Panc1 (cell line): Measurements from ENCODE around the gene LOXL3. TPM values are rescaled to one million over a fixed set of nuclear protein-coding genes. Genes with fewer than 3 reads are reported as not detected.

Experiments
- ATAC-seq: fragments of 200-7000 bp; cut with Tn5 transposase; 2 replicates; pipeline ENCODE4 v1.9.1; 2020; ENCODE audit warnings: mild to moderate bottlenecking, moderate library complexity
- BruUV-seq: library from RNA; stranded (reverse); fragments of 400-500 nt; replicated peaks from 2 replicates; lab custom pipeline; 2021; lab: Mats Ljungman, UMichigan
- CTCF ChIA-PET: fragments of 300-600 bp; sonication (Branson Sonifier 250); formaldehyde crosslinking; loops from one replicate; lab custom pipeline; 2022; ENCODE audit warnings: antibody characterized with exemption; lab: Charles Lee
- POLR2A ChIA-PET: fragments of 300-600 bp; sonication (Branson Sonifier 250); formaldehyde crosslinking; loops from one replicate; lab custom pipeline; 2022; ENCODE audit warnings: antibody characterized with exemption; lab: Charles Lee
- DNase-seq: peaks from one replicate; pipeline ENCODE4 v3.0.0-alpha.2; 2010; ENCODE audit warnings: low read depth, low spot score
- H3K27ac ChIP-seq: 2 replicates; pipeline ENCODE4 v1.5.1; 2011; ENCODE audit warnings: mild to moderate bottlenecking, low read length, inconsistent platforms
- H3K27me3 ChIP-seq: fragments of 200-500 bp; sonication (Bioruptor generic); 2 replicates; pipeline ENCODE4 v1.6.0; 2014; ENCODE audit warnings: low read length, inconsistent platforms; ENCODE audit not compliant: control insufficient read depth, insufficient read depth
- H3K36me3 ChIP-seq: fragments of 200-500 bp; sonication (Bioruptor generic); 2 replicates; pipeline ENCODE4 v1.5.1; 2014; ENCODE audit warnings: inconsistent platforms, mild to moderate bottlenecking, low read length, moderate library complexity; ENCODE audit not compliant: control insufficient read depth, insufficient read depth
- H3K4me1 ChIP-seq: 2 replicates; pipeline ENCODE4 v1.5.1; 2011; ENCODE audit warnings: inconsistent platforms, mild to moderate bottlenecking, low read length, moderate library complexity; ENCODE audit not compliant: control insufficient read depth, insufficient read depth
- H3K4me3 ChIP-seq, 2 experiments: 2 replicates each; pipeline ENCODE4 v1.5.1; 2011 to 2012; ENCODE audit warnings: low read depth in 2 of 2, low read length in 2 of 2, mild to moderate bottlenecking in 2 of 2, inconsistent platforms in 1 of 2, moderate library complexity in 1 of 2
- H3K9me3 ChIP-seq: fragments of 200-500 bp; sonication (Bioruptor generic); 2 replicates; pipeline ENCODE4 v1.5.1; 2014; ENCODE audit warnings: low read depth, mild to moderate bottlenecking, inconsistent platforms, low read length, moderate library complexity; ENCODE audit not compliant: control insufficient read depth, insufficient read depth
- CTCF ChIP-seq: fragments of 450-650 bp; IDR thresholded peaks from 2 replicates; pipeline ENCODE4 v1.5.1; 2017; ENCODE audit warnings: mild to moderate bottlenecking
- POLR2AphosphoS5 ChIP-seq: IDR thresholded peaks from 2 replicates; pipeline ENCODE4 v1.6.1; 2012; ENCODE audit warnings: mild to moderate bottlenecking, low read depth, low read length, moderate library complexity
- REST ChIP-seq, 2 experiments: IDR thresholded peaks; 2 replicates each; pipeline ENCODE4 v1.6.1; 2011 to 2012; ENCODE audit warnings: low read depth in 2 of 2, control low read depth in 1 of 2, low read length in 1 of 2, mild to moderate bottlenecking in 1 of 2, moderate library complexity in 1 of 2; ENCODE audit not compliant: insufficient read depth in 1 of 2
- SIN3A ChIP-seq: IDR thresholded peaks from 2 replicates; pipeline ENCODE4 v1.6.1; 2012; ENCODE audit warnings: low read depth, mild to moderate bottlenecking, low read length, moderate library complexity, borderline replicate concordance; ENCODE audit not compliant: insufficient read depth
- TCF7L2 ChIP-seq: IDR thresholded peaks from 2 replicates; pipeline ENCODE4 v1.6.1; 2011; ENCODE audit warnings: mild to moderate bottlenecking, low read depth, low read length, inconsistent platforms
- in situ Hi-C: cut with HindIII; loops from 2 replicates; pipeline ENCODE4 v1.10.0; 2016; ENCODE audit warnings: low sequenced_read_pairs, low pct_unique_long_range_greater_than_20kb
- intact Hi-C: fragments of 100-400 bp; cut with micrococcal nuclease; formaldehyde crosslinking; loops from one replicate; pipeline ENCODE4 v1.10.0; 2022; ENCODE audit not compliant: unreplicated experiment
- total RNA-seq: library from RNA; stranded (reverse); gene quantifications from one replicate; pipeline ENCODE4 v1.2.1, GENCODE V29; 2021; ENCODE audit not compliant: unreplicated experiment

LOXL3 gene
- total RNA-seq, 1 experiment from 2014 or later, result 1.0 TPM

GRCh38 chr2:74491648-74492544 lies 61.8 kb downstream of the LOXL3 start:
- in situ Hi-C loops, result no loop called here
- no peak for ATAC-seq
- BruUV-seq, result no TSS peak

More at GRCh38 chr2:74491648-74492544, 61.8 kb downstream of the LOXL3 start:
- POLR2A ChIA-PET, result interaction anchor here (0.5 kb wide), 1 partner anchor 59 kb away, joined by 4 read pairs; no protein-coding TSS in a partner anchor
- H3K4me3 ChIP-seq, result no peak overlapping the region
- H3K9me3 ChIP-seq, result no peaks in the 10 kb centered on the region
- no peak for DNase-seq
- no peaks in the 10 kb centered on the region for H3K27me3 ChIP-seq
- H3K4me1 ChIP-seq, result no peaks in the 10 kb centered on the region
- H3K27ac ChIP-seq, result no peak overlapping the region
- H3K36me3 ChIP-seq, result no peaks in the 10 kb centered on the region; the same call in none of the 2 replicates
- CTCF ChIA-PET, result no interaction called here
- intact Hi-C loops, result no loop called here
- TF ChIP-seq REST (IDR thresholded peaks at IDR 0.05; ENCODE audit: insufficient read depth in 1 of 2, low read depth in 2 of 2, low read length in 1 of 2) (no peak), SIN3A (no peak), TCF7L2 (no peak), POLR2AphosphoS5 (no peak), CTCF (no peak)
